Omental fat pad (tissue), 4 donors: ENCODE results near the gene TUBGCP6. TPM values are rescaled to one million over a fixed set of nuclear protein-coding genes. Genes with fewer than 3 reads are reported as not detected.

Experiments used
- ATAC-seq: fragments of 150-250 bp; one replicate; pipeline ENCODE4 v1.9.1; 2016; ENCODE audit warnings: mild to moderate bottlenecking, moderate library complexity; ENCODE audit not compliant: low FRiP score
- DNase-seq: peaks from one replicate; pipeline ENCODE4 v3.0.0-alpha.2; 2019; ENCODE audit warnings: low spot score
- CTCF ChIP-seq, 3 donors: fragments of 450-650 bp; IDR thresholded peaks; one replicate each; pipeline ENCODE4 v1.5.1; 2016 to 2017; ENCODE audit warnings: antibody characterized with exemption in 3 of 3, mild to moderate bottlenecking in 3 of 3, moderate library complexity in 2 of 3
- total RNA-seq, 4 donors: library from RNA; depleted of rRNA; stranded (reverse); fragments of >200 nt; gene quantifications; one replicate each; pipeline ENCODE4 v1.1.0, GENCODE V29; 2016

TUBGCP6 gene
- total RNA-seq, 4 donors from 2014 or later = 32.7 to 52.2 (median 33.5) TPM

GRCh38 chr22:50175921-50176849 is 68.6 kb downstream of the TUBGCP6 start:
- ATAC-seq = no peak
- DNase-seq = no peak
- TF ChIP-seq CTCF (IDR thresholded peaks at IDR 0.05) = no peak

GRCh38 chr22:50175191-50175461 is 69.7 kb downstream of the TUBGCP6 start:
- DNase-seq (no peak), ATAC-seq (no peak)
- no peak for TF ChIP-seq CTCF (IDR thresholded peaks at IDR 0.05)

GRCh38 chr22:50174382-50175190 is 70.2 kb downstream of the TUBGCP6 start:
- TF ChIP-seq CTCF (IDR thresholded peaks at IDR 0.05) = no peak
- DNase-seq = no peak
- no peak for ATAC-seq

- ATAC-seq (no peak), DNase-seq (no peak)
- TF ChIP-seq CTCF (IDR thresholded peaks at IDR 0.05) = no peak
Measured at GRCh38 chr22:50173983-50174355, 70.9 kb downstream of the TUBGCP6 start.

- no peak for TF ChIP-seq CTCF (IDR thresholded peaks at IDR 0.05)
- DNase-seq (no peak), ATAC-seq (no peak)
Measured at GRCh38 chr22:50173311-50173982, 71.4 kb downstream of the TUBGCP6 start.

- ATAC-seq (no peak), DNase-seq (no peak)
- no peak for TF ChIP-seq CTCF (IDR thresholded peaks at IDR 0.05)
Measured at GRCh38 chr22:50171965-50172421, 72.8 kb downstream of the TUBGCP6 start.
